HepG2 (cell line): Measurements from ENCODE around the gene FUOM.

Experiments
- CBFB ChIP-seq: sonication (generic); formaldehyde crosslinking; IDR thresholded peaks from 2 replicates; pipeline ENCODE4 v1.4.0; 2020; ENCODE audit warnings: missing genetic modification reagents
- CREB1 ChIP-seq, 2 experiments: fragments of 450-650 bp in 1 of 2; IDR thresholded peaks; 2 replicates each; pipeline ENCODE4 v1.6.1; 2016 to 2017; ENCODE audit warnings: control low read depth in 1 of 2, mild to moderate bottlenecking in 1 of 2, missing compliant biosample characterization in 1 of 2, missing genetic modification characterization in 1 of 2
- IRF2 ChIP-seq: IDR thresholded peaks from 2 replicates; pipeline ENCODE4 v1.6.1; 2018; ENCODE audit warnings: missing genetic modification reagents, missing compliant biosample characterization
- POLR2A ChIP-seq, 2 experiments: IDR thresholded peaks; 2 replicates each; pipeline ENCODE4 v1.6.1; 2011; ENCODE audit warnings: low read depth in 2 of 2, low read length in 2 of 2, mild to moderate bottlenecking in 1 of 2, moderate library complexity in 1 of 2; ENCODE audit not compliant: insufficient read depth in 1 of 2
- REST ChIP-seq, 2 experiments: IDR thresholded peaks; 2 replicates each; pipeline ENCODE4 v1.6.1; 2011 to 2012; ENCODE audit warnings: low read length in 2 of 2, borderline replicate concordance in 1 of 2, low read depth in 1 of 2, mild to moderate bottlenecking in 1 of 2, moderate library complexity in 1 of 2
- ZC3H4 ChIP-seq: sonication (generic); formaldehyde crosslinking; IDR thresholded peaks from 2 replicates; pipeline ENCODE4 v1.4.0; 2020; ENCODE audit warnings: missing genetic modification reagents, borderline replicate concordance
- ZFP36 ChIP-seq: fragments of 150-350 bp; IDR thresholded peaks from 2 replicates; pipeline ENCODE4 v1.6.1; 2018; ENCODE audit warnings: borderline replicate concordance, low read length, low read depth; ENCODE audit not compliant: partially characterized antibody

- TF ChIP-seq CBFB (CRISPR knock-in tag), result no peak
- no peak for TF ChIP-seq CREB1 (IDR thresholded peaks at IDR 0.05)
- no peak for TF ChIP-seq CREB1 (CRISPR knock-in tag; IDR thresholded peaks at IDR 0.05)
- no peak for TF ChIP-seq ZC3H4 (CRISPR knock-in tag)
- TF ChIP-seq REST (IDR thresholded peaks at IDR 0.05; ENCODE audit: borderline replicate concordance in 1 of 2, low read depth in 1 of 2, low read length in 2 of 2), result no peak
- TF ChIP-seq ZFP36, result no peak
- no peak for TF ChIP-seq IRF2 (CRISPR knock-in tag)
- no peak for TF ChIP-seq POLR2A (IDR thresholded peaks at IDR 0.05; ENCODE audit: insufficient read depth in 1 of 2, low read depth in 2 of 2, low read length in 2 of 2)
Observed at GRCh38 chr10:133306097-133306476, 51.7 kb downstream of the FUOM start.
